ENCODE measurements around the gene RAB6A. TPM values are rescaled to one million over a fixed set of nuclear protein-coding genes. Genes with fewer than 3 reads are reported as not detected.

Gene RAB6A
- total RNA-seq, 4 donors from 2014 or later = 107 to 145 (median 118) TPM

DNA sequence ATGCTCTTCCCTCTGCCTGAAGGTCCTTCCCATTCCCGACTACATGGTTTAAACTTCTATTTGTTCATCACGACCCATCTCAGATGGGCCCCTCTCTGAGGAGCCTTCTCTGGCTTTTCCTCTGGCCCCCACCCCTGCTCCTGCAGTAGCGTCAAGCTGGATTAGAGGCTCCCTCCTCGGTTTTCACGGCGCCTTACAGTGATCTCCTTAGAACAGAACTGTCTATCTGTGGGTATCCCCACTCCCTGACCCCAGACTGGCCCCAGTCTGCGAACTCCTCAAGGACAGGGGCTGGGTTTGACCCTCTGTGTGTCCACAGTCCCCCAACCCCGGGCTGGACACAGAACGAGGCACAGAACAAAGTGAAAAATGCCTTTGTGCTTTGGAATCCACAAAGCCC lies 111.7 kb downstream of the RAB6A start:
- ATAC-seq (ENCODE audit: low FRiP score) (no peak), DNase-seq (ENCODE audit: low spot score) (no peak)
- TF ChIP-seq, protein P1, sequence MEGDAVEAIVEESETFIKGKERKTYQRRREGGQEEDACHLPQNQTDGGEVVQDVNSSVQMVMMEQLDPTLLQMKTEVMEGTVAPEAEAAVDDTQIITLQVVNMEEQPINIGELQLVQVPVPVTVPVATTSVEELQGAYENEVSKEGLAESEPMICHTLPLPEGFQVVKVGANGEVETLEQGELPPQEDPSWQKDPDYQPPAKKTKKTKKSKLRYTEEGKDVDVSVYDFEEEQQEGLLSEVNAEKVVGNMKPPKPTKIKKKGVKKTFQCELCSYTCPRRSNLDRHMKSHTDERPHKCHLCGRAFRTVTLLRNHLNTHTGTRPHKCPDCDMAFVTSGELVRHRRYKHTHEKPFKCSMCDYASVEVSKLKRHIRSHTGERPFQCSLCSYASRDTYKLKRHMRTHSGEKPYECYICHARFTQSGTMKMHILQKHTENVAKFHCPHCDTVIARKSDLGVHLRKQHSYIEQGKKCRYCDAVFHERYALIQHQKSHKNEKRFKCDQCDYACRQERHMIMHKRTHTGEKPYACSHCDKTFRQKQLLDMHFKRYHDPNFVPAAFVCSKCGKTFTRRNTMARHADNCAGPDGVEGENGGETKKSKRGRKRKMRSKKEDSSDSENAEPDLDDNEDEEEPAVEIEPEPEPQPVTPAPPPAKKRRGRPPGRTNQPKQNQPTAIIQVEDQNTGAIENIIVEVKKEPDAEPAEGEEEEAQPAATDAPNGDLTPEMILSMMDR (IDR thresholded peaks at IDR 0.05) = no peak

DNA sequence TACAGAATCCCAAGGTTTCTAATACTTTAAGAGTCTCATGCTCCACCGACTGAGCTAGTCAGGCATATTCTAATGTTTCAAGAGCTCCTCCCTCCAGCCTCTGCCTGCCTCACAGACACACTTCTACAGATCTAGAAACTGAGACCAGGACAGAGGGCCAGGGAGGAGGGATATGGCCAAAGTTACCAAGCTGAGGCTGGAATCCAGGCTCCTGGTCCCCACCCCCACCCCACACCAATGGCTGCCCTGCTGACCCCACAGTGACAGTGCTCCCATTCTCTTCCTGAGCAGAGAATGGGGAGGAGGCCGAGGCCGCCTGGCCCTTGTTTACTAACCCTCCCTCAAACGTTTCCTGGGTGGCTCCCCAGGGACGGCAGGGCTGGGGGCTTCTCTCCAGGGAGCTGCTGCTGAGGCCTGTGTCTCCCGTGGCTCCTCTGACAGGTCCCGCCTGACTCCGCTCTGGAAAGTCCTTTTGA lies 112.3 kb downstream of the RAB6A start:
- no peak for ATAC-seq (ENCODE audit: low FRiP score)
- DNase-seq (ENCODE audit: low spot score) = no peak
- TF ChIP-seq, protein P1 (IDR thresholded peaks at IDR 0.05) = no peak

DNA sequence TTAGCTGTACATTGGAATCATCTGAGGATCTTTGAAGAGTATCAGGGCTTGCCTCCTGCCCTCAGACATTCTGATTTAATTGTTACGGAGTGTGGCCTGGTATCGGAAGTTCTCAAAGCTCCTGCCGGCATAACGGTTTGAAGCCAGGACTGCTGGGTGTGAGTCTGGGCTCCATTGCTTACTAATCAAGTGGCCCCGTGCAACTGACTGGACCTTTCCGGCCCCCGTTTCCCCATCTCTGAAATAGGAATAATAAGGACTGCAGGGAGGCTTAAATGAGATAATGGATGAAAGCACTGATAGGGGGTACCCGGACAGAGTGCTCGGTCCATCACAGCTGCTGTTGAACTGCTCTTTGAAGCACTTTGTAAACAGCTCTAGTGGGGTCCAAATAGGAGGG lies 112.8 kb downstream of the RAB6A start:
- ATAC-seq (ENCODE audit: low FRiP score) (no peak), DNase-seq (ENCODE audit: low spot score) (no peak)
- TF ChIP-seq, protein P1 (IDR thresholded peaks at IDR 0.05) = no peak

DNA sequence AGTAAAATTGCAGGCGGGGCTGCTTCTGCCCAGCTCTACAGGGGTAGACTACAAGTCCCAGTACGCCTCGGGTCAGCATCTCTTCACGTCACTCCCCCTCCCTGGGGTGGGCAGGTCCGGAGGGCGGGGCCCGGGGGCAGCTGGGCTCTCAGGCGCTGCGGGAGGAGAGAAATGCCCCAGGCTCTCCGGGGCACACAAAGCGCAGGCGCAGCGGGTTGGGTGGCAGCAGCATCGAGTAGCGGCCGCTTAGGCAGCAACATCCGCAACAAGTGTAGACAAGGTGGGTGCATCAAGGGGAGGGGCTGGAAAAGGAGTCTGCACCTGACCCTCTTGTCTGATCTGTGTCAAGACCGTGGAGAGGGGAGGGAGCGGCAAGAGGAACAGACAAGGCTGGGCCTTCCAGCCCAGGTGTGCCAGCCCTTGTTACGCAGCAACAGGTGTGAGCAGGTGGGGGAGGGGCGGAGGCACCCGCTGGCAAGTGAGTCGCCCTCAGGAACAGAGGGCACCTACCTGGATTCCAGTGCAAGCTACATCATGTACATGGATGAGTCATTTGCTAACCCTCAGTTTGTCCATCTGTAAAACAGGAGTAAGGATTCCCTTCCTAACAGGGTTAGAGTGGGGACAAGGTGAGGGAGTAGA lies 113.3 kb downstream of the RAB6A start:
- ATAC-seq (ENCODE audit: low FRiP score) = peak; percentile 85

DNA sequence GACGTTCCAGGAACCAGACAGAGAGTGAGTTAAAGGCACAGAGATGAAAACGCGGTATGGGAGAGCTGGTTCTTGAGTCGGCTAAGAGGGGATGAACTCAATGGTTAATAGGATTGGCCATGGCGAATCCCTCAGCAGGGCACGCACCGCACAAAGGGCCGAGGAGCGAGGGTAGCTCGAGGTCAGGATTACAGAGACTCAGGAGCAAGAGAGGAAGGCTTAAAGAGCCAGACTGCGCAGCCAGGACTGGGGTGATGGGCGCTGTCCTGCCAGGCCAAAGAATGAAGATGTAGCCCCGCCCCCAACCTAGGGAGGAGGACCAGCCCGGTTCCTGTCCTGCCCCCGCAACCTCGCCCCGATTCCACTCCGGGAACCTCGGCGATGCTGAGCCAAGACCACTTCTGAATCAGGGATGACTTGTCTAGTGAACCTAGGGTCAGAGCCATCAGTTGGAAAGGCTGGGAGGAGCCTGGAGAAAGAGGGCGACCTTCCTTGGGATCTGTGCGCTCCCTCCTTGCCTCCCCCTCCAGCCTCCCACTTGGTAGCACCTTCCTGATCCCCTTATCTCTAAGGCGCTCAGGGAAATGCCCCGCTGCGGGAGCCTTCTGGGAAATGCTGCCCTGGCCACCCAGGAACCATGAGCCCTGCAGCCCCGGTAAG lies 114.8 kb downstream of the RAB6A start, which contains the start of gene PLEKHB1:
PLEKHB1 (plus strand) TSS at position 610 of the 660 bp plus-strand sequence; CDS start at position 638, 28 bp downstream.
- DNase-seq (ENCODE audit: low spot score) (peak; percentile 48), ATAC-seq (ENCODE audit: low FRiP score) (peak; percentile 93)
- TF ChIP-seq, protein P1 (IDR thresholded peaks at IDR 0.05) = no peak

More for the DNA sequence above, 113.3 kb downstream of the RAB6A start:
- peak; percentile 60 for DNase-seq (ENCODE audit: low spot score)
- TF ChIP-seq, protein P1 (IDR thresholded peaks at IDR 0.05) = no peak

DNA sequence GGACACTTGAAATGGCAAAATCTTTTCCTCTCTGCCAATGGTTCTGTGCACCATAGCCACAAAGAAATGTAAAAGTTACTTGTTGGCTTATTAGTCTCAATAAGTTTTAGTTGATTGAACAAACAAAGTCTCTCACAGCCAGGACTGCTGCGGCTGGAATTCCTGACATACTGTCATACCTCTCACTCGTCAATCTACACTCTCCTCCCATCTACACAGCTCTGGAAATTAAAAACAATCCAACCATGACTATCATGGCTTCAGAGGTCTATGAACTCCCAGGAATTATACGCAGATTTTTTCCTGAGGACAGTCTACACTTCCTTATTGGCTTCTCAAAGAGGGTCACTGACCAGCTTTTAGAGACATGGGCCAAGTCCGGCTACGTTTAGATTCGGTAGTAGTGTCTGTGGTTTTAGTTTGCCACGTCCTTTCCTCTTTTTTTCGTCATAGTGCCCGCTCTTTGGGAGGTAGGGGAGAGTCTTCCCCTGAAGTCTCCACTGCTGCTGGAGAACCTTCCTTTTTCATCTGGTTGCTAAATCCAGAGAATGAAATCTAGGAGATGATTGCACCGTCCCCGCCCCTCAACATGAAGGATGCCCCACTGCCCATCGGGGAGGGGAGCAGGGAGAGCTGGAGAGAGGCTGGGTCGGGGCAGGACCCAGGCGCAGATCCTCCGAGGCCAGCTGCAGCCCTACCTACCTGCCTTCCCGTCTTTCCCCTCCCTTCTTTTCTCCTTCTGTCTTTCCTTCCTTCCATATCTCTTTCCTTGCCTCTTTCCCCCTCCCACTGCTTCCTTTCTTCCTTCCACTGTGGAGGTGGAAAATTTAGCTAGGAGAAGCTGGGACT lies 115.5 kb downstream of the RAB6A start:
- DNase-seq (ENCODE audit: low spot score) (no peak), ATAC-seq (ENCODE audit: low FRiP score) (no peak)
- TF ChIP-seq, protein P1 (IDR thresholded peaks at IDR 0.05) = no peak

All from omental fat pad (tissue), 4 donors.